GM12865 (cell line): ENCODE data around the gene TSPO2.

Experiments
- DNase-seq: peaks from one replicate; pipeline ENCODE4 v3.0.0; 2010; ENCODE audit warnings: low read depth
- H3K4me3 ChIP-seq: 2 replicates; pipeline ENCODE4 v1.5.1; 2011; ENCODE audit warnings: mild to moderate bottlenecking, low read depth, low read length, control low read depth
- CTCF ChIP-seq: IDR thresholded peaks from 2 replicates; pipeline ENCODE4 v1.5.1; 2011; ENCODE audit warnings: low read length, control low read depth, low read depth, inconsistent platforms; ENCODE audit not compliant: insufficient read depth; ENCODE audit errors: missing control alignments

Gene TSPO2

GRCh38 chr6:41042226-41043055, at the start of gene TSPO2:
Gene TSPO2 (plus strand): TSS chr6:41042467. CDS start chr6:41042986, 519 bp downstream.
- DNase-seq, result no peak
- no peak for TF ChIP-seq CTCF
- H3K4me3 ChIP-seq, result no peak within 1 kb of the TSS

- no peak overlapping the region for H3K4me3 ChIP-seq
- no peak for TF ChIP-seq CTCF
- DNase-seq, result no peak
Measured at GRCh38 chr6:40992746-40993145, 49.5 kb upstream of the TSPO2 start.

GRCh38 chr6:40996591-40997233, 45.6 kb upstream of the TSPO2 start:
- TF ChIP-seq CTCF, result no peak
- no peak overlapping the region for H3K4me3 ChIP-seq
- DNase-seq, result no peak

GRCh38 chr6:40997234-40997957, 44.9 kb upstream of the TSPO2 start:
- DNase-seq, result no peak
- no peak for TF ChIP-seq CTCF
- H3K4me3 ChIP-seq, result no peak overlapping the region

GRCh38 chr6:40998661-40999060, 43.6 kb upstream of the TSPO2 start:
- H3K4me3 ChIP-seq, result no peak overlapping the region
- TF ChIP-seq CTCF, result no peak
- DNase-seq, result no peak

GRCh38 chr6:40999569-40999968, 42.7 kb upstream of the TSPO2 start:
- TF ChIP-seq CTCF, result peak; percentile 55
- peak; percentile 47 for DNase-seq
- H3K4me3 ChIP-seq, result no peak overlapping the region
